ENCODE data around the gene SHROOM3.

SHROOM3 gene

GRCh38 chr4:76773766-76774165, 338.7 kb downstream of the SHROOM3 start:
- no peak for TF ChIP-seq TAF1 (IDR thresholded peaks at IDR 0.05; ENCODE audit: borderline replicate concordance, insufficient read depth, low read length)
- TF ChIP-seq POLR2AphosphoS5 (IDR thresholded peaks at IDR 0.05; ENCODE audit: low read depth, low read length) = no peak
- no peak for TF ChIP-seq FOXP2 (optimal IDR thresholded peaks at IDR 0.05; ENCODE audit: borderline replicate concordance, extremely low read depth, extremely low read length, insufficient read depth)
- TF ChIP-seq, protein P1, sequence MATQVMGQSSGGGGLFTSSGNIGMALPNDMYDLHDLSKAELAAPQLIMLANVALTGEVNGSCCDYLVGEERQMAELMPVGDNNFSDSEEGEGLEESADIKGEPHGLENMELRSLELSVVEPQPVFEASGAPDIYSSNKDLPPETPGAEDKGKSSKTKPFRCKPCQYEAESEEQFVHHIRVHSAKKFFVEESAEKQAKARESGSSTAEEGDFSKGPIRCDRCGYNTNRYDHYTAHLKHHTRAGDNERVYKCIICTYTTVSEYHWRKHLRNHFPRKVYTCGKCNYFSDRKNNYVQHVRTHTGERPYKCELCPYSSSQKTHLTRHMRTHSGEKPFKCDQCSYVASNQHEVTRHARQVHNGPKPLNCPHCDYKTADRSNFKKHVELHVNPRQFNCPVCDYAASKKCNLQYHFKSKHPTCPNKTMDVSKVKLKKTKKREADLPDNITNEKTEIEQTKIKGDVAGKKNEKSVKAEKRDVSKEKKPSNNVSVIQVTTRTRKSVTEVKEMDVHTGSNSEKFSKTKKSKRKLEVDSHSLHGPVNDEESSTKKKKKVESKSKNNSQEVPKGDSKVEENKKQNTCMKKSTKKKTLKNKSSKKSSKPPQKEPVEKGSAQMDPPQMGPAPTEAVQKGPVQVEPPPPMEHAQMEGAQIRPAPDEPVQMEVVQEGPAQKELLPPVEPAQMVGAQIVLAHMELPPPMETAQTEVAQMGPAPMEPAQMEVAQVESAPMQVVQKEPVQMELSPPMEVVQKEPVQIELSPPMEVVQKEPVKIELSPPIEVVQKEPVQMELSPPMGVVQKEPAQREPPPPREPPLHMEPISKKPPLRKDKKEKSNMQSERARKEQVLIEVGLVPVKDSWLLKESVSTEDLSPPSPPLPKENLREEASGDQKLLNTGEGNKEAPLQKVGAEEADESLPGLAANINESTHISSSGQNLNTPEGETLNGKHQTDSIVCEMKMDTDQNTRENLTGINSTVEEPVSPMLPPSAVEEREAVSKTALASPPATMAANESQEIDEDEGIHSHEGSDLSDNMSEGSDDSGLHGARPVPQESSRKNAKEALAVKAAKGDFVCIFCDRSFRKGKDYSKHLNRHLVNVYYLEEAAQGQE (IDR thresholded peaks at IDR 0.05; ENCODE audit: insufficient read depth in 1 of 2, low read depth in 2 of 2, low read length in 2 of 2) = no peak
- no peak for TF ChIP-seq SIN3A (IDR thresholded peaks at IDR 0.05; ENCODE audit: borderline replicate concordance, insufficient read depth, low read length)

DNA sequence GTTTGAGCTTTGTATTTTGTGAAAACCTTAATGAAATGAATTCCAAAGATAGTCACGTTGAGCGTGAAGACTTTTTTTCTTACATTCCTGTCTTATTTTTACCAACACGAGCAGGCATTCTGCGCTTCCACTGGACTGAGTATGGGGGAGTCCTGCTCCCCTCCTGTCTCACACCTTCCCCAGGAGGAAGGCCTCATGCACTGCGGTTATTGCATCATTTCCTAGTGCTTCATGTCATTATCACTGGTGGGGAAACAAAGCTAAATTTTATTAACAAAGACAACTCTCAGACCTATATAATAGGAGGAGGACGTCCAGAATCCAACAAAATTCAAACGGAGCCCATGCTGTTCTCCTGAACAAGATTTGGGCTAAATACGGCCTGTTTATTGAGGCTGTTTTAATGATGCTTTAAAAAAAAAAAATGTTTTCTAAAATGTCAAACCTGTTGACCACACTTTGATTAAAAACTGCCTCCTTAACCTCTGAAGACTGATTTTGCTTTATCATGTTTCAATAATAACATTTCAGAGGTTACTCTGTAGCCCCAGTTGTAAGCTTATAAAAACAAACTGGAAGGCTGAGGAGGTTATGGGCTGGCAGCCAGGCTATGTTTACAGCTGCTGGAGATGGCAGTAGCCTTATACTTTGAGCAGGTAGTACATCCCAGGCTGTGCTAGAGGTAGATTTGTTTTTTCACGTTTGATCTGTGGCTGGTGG, 344.9 kb downstream of the SHROOM3 start:
- TF ChIP-seq TAF1 (IDR thresholded peaks at IDR 0.05; ENCODE audit: borderline replicate concordance, insufficient read depth, low read length) (no peak), FOXP2 (optimal IDR thresholded peaks at IDR 0.05; ENCODE audit: borderline replicate concordance, extremely low read depth, extremely low read length, insufficient read depth) (no peak), POLR2AphosphoS5 (IDR thresholded peaks at IDR 0.05; ENCODE audit: low read depth, low read length) (no peak), SIN3A (IDR thresholded peaks at IDR 0.05; ENCODE audit: borderline replicate concordance, insufficient read depth, low read length) (no peak)
- TF ChIP-seq, protein P1 (IDR thresholded peaks at IDR 0.05; ENCODE audit: insufficient read depth in 1 of 2, low read depth in 2 of 2, low read length in 2 of 2) = no peak

- no peak for TF ChIP-seq SIN3A (IDR thresholded peaks at IDR 0.05; ENCODE audit: borderline replicate concordance, insufficient read depth, low read length)
- TF ChIP-seq, protein P1 (IDR thresholded peaks at IDR 0.05; ENCODE audit: insufficient read depth in 1 of 2, low read depth in 2 of 2, low read length in 2 of 2) = no peak
- TF ChIP-seq FOXP2 (optimal IDR thresholded peaks at IDR 0.05; ENCODE audit: borderline replicate concordance, extremely low read depth, extremely low read length, insufficient read depth) = no peak
- no peak for TF ChIP-seq TAF1 (IDR thresholded peaks at IDR 0.05; ENCODE audit: borderline replicate concordance, insufficient read depth, low read length)
- no peak for TF ChIP-seq POLR2AphosphoS5 (IDR thresholded peaks at IDR 0.05; ENCODE audit: low read depth, low read length)
Observed at GRCh38 chr4:76780781-76781697, 346.0 kb downstream of the SHROOM3 start.

DNA sequence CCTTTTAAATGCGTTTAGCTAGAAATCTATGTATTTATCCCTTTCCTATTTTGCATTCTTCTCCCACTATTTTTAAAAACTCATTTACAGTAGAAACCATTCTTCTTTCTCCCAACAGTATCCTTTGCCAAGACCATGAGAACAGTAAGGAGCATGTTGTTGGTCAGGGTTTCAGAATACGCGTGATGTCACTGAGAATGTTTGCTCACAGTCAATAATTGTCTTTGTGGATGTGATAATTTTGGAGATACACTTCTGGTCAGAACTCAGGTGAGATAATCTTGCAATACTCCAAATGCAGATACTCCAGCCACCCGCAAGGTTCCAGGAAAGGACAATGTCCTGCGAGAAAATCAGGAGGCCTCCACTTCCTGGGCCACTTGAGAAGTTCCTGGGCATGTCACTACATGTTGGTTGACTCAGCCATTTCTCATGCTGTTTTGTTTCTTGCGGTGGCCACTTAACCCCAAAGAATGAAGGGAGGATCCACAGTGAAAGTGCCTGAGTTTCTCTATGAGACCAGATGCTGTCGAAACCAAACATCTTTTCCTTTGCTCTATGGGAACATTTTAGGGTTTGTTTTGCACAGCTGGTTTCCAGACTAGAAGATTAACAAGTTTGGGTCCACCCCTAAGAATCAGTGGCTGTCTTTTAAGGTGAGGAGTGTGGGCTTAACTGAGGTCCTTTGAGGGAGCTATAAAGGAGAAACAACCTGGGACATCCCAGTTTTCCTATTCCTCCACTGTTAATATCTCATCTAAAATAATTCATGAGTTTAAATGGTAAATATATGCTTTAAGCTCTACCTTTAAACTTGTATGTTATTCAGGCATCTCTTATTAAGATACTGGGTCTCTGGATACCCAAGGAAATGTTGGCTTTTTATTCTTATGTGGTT, 346.9 kb downstream of the SHROOM3 start:
- TF ChIP-seq TAF1 (IDR thresholded peaks at IDR 0.05; ENCODE audit: borderline replicate concordance, insufficient read depth, low read length) (no peak), FOXP2 (optimal IDR thresholded peaks at IDR 0.05; ENCODE audit: borderline replicate concordance, extremely low read depth, extremely low read length, insufficient read depth) (no peak), POLR2AphosphoS5 (IDR thresholded peaks at IDR 0.05; ENCODE audit: low read depth, low read length) (no peak), SIN3A (IDR thresholded peaks at IDR 0.05; ENCODE audit: borderline replicate concordance, insufficient read depth, low read length) (no peak)
- TF ChIP-seq, protein P1 (IDR thresholded peaks at IDR 0.05; ENCODE audit: insufficient read depth in 1 of 2, low read depth in 2 of 2, low read length in 2 of 2) = no peak

All from PFSK-1 (cell line).